Smooth muscle cell (in vitro differentiated cells): ENCODE results near the gene TSPAN3. TPM values are rescaled to one million over a fixed set of nuclear protein-coding genes. Genes with fewer than 3 reads are reported as not detected.

Experiments
- DNase-seq: peaks from one replicate; lab custom pipeline; 2025; ENCODE audit not compliant: unreplicated experiment; lab: John Stamatoyannopoulos, UW
- H2AFZ ChIP-seq: fragments of 200-600 bp; sonication (generic); 2 replicates; pipeline ENCODE4 v1.6.0; 2016; ENCODE audit warnings: antibody characterized with exemption, low read depth, mild to moderate bottlenecking
- H3F3A ChIP-seq: fragments of 200-600 bp; sonication (generic); 2 replicates; pipeline ENCODE4 v1.6.0; 2017; ENCODE audit warnings: antibody characterized with exemption, low read depth
- H3K27ac ChIP-seq: fragments of 200-600 bp; sonication (generic); 2 replicates; pipeline ENCODE4 v1.5.1; 2016; ENCODE audit warnings: low read depth, mild to moderate bottlenecking
- H3K27me3 ChIP-seq: fragments of 200-600 bp; sonication (generic); 2 replicates; pipeline ENCODE4 v1.6.1; 2016; ENCODE audit warnings: low read depth, mild to moderate bottlenecking
- H3K36me3 ChIP-seq: fragments of 200-600 bp; sonication (generic); 2 replicates; pipeline ENCODE4 v1.5.1; 2016; ENCODE audit warnings: low read depth
- H3K4me1 ChIP-seq: fragments of 200-600 bp; sonication (generic); 2 replicates; pipeline ENCODE4 v1.5.1; 2016; ENCODE audit warnings: low read depth
- H3K4me2 ChIP-seq: fragments of 200-600 bp; sonication (generic); 2 replicates; pipeline ENCODE4 v1.6.0; 2016; ENCODE audit warnings: mild to moderate bottlenecking
- H3K4me3 ChIP-seq: fragments of 200-600 bp; sonication (generic); 2 replicates; pipeline ENCODE4 v1.5.1; 2016; ENCODE audit warnings: mild to moderate bottlenecking
- H3K79me2 ChIP-seq: fragments of 200-600 bp; sonication (generic); 2 replicates; pipeline ENCODE4 v1.6.0; 2016; ENCODE audit warnings: low read depth, mild to moderate bottlenecking
- H3K9ac ChIP-seq: fragments of 200-600 bp; sonication (generic); 2 replicates; pipeline ENCODE4 v1.6.0; 2016; ENCODE audit warnings: low read depth
- H3K9me3 ChIP-seq: fragments of 200-600 bp; sonication (generic); replicated peaks from 2 replicates; pipeline ENCODE4 v1.5.1; 2016; ENCODE audit warnings: low read depth
- H4K20me1 ChIP-seq: fragments of 200-600 bp; sonication (generic); 2 replicates; pipeline ENCODE4 v1.6.0; 2016; ENCODE audit warnings: low read depth
- WGBS: methylation state at CpG from one replicate; pipeline ENCODE4 v1.1.7; 2016; ENCODE audit warnings: low lambda C conversion rate; 5-methylcytosine and 5-hydroxymethylcytosine counted together
- polyA plus RNA-seq: library from polyadenylated mRNA; unstranded; fragments of >200 nt; fragmentation: Nextera tagmentation; extraction: Ambion mirVana; gene quantifications from 2 replicates; pipeline ENCODE4 v1.2.1, GENCODE V29; 2016
- total RNA-seq: library from RNA; depleted of rRNA; stranded (reverse); fragments of >200 nt; gene quantifications from 2 replicates; pipeline ENCODE4 v1.2.3, GENCODE V29; 2014
- TF ChIP-seq, protein P1 (sequence below): fragments of 200-600 bp; sonication (generic); IDR thresholded peaks from 2 replicates; pipeline ENCODE4 v1.5.1; 2017; ENCODE audit warnings: borderline replicate concordance, mild to moderate bottlenecking, antibody characterized with exemption; ENCODE audit not compliant: insufficient read depth, poor library complexity, severe bottlenecking

TSPAN3 gene
- total and polyA plus RNA-seq, 2 experiments from 2014 or later: 257 to 276 TPM

DNA sequence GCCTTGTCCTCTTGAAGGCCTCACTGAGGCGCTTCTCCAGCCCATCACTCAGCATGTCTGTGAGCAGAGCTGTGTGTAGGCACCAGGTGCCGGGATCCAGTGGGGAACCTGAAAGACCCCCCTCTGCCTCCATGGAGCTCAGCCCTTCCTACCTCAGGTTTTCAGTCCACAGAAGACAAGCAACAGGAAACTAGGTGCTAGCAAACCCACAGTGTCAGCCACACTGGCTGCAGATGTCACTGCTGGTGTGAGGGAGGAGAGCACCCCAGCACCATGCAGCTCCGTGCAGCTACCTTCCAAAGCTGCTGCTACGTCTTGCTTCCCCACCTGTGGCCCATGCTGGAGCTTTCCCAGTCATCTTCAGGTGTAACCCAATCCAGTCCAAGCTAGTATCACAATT, 58.0 kb downstream of the TSPAN3 start:
- Histone ChIP-seq H3K36me3 (no peaks in the 10 kb centered on the region), H3K4me1 (no peaks in the 10 kb centered on the region), H3K9me3 (no peaks in the 10 kb centered on the region), H3K27me3 (no peaks in the 10 kb centered on the region), H4K20me1 (no peaks in the 10 kb centered on the region), H3K9ac (no peak overlapping the region), H3K27ac (no peak overlapping the region), H3K4me2 (no peak overlapping the region), H3F3A (no peaks in the 10 kb centered on the region), H3K79me2 (no peaks in the 10 kb centered on the region), H3K4me3 (no peak overlapping the region), H2AFZ (no peak overlapping the region)
- WGBS: 66% methylated on average over 4 of the region's 4 CpGs
- no peak for DNase-seq
- TF ChIP-seq, protein P1, sequence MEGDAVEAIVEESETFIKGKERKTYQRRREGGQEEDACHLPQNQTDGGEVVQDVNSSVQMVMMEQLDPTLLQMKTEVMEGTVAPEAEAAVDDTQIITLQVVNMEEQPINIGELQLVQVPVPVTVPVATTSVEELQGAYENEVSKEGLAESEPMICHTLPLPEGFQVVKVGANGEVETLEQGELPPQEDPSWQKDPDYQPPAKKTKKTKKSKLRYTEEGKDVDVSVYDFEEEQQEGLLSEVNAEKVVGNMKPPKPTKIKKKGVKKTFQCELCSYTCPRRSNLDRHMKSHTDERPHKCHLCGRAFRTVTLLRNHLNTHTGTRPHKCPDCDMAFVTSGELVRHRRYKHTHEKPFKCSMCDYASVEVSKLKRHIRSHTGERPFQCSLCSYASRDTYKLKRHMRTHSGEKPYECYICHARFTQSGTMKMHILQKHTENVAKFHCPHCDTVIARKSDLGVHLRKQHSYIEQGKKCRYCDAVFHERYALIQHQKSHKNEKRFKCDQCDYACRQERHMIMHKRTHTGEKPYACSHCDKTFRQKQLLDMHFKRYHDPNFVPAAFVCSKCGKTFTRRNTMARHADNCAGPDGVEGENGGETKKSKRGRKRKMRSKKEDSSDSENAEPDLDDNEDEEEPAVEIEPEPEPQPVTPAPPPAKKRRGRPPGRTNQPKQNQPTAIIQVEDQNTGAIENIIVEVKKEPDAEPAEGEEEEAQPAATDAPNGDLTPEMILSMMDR: no peak

GRCh38 chr15:77012117-77012712, 58.7 kb downstream of the TSPAN3 start:
- H3K4me1 ChIP-seq: no peaks in the 10 kb centered on the region
- no peak overlapping the region for H3K4me2 ChIP-seq
- TF ChIP-seq, protein P1: no peak
- H3K36me3 ChIP-seq: no peaks in the 10 kb centered on the region
- no peaks in the 10 kb centered on the region for H3K27me3 ChIP-seq
- no peak for DNase-seq
- H2AFZ ChIP-seq: no peak overlapping the region
- no peaks in the 10 kb centered on the region for H4K20me1 ChIP-seq
- H3F3A ChIP-seq: no peaks in the 10 kb centered on the region
- H3K9ac ChIP-seq: no peak overlapping the region
- H3K27ac ChIP-seq: no peak overlapping the region
- H3K9me3 ChIP-seq: no peaks in the 10 kb centered on the region
- WGBS: 98% methylated on average over 2 of the region's 3 CpGs
- no peaks in the 10 kb centered on the region for H3K79me2 ChIP-seq
- H3K4me3 ChIP-seq: no peak overlapping the region

DNA sequence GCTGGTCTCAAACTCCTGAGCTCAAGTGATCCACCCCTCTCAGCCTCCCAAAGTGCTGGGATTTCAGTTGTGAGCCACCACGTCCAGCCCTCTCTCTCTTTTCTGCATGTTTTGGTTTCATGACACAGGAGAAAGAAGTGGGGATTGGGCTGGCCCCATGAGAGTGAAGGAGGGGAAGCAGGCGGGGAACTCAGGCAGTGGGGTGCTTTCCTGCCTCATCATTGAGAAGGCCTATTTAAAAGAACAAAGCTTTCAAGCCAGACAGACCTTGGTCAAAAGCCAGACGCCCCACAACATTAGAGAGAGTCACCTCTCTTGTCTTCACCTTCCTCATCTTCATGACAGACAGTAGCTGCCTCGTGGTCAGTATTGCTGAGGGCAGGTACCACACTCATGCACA, 60.1 kb downstream of the TSPAN3 start:
- H3K9ac ChIP-seq: no peak overlapping the region
- TF ChIP-seq, protein P1: no peak
- no peaks in the 10 kb centered on the region for H3K36me3 ChIP-seq
- H3F3A ChIP-seq: no peaks in the 10 kb centered on the region
- no peak overlapping the region for H3K4me3 ChIP-seq
- DNase-seq: no peak
- no peak overlapping the region for H3K27ac ChIP-seq
- no peaks in the 10 kb centered on the region for H3K4me1 ChIP-seq
- H4K20me1 ChIP-seq: no peaks in the 10 kb centered on the region
- no peaks in the 10 kb centered on the region for H3K27me3 ChIP-seq
- no peak overlapping the region for H2AFZ ChIP-seq
- H3K9me3 ChIP-seq: no peaks in the 10 kb centered on the region
- WGBS: 83% methylated on average over 4 of the region's 4 CpGs
- H3K79me2 ChIP-seq: no peaks in the 10 kb centered on the region
- H3K4me2 ChIP-seq: no peak overlapping the region

- no peaks in the 10 kb centered on the region for H3K27me3 ChIP-seq
- no peak overlapping the region for H3K4me2 ChIP-seq
- H4K20me1 ChIP-seq: no peaks in the 10 kb centered on the region
- no peaks in the 10 kb centered on the region for H3K36me3 ChIP-seq
- H2AFZ ChIP-seq: no peak overlapping the region
- no peak overlapping the region for H3K4me3 ChIP-seq
- 90% methylated on average over 4 of the region's 4 CpGs for WGBS
- no peak overlapping the region for H3K27ac ChIP-seq
- H3K9me3 ChIP-seq: no peaks in the 10 kb centered on the region
- no peak for DNase-seq
- H3K9ac ChIP-seq: no peak overlapping the region
- no peaks in the 10 kb centered on the region for H3F3A ChIP-seq
- no peaks in the 10 kb centered on the region for H3K4me1 ChIP-seq
- TF ChIP-seq, protein P1: no peak
- no peaks in the 10 kb centered on the region for H3K79me2 ChIP-seq
Observed at GRCh38 chr15:77010312-77010686, 60.6 kb downstream of the TSPAN3 start.
